Keratinocyte (primary cell): ENCODE results near the gene TMCC1. TPM values are rescaled to one million over a fixed set of nuclear protein-coding genes. Genes with fewer than 3 reads are reported as not detected.

Experiments used
- DNase-seq: peaks from one replicate; pipeline ENCODE4 v3.0.0-alpha.2; 2011; ENCODE audit warnings: low read depth, missing footprints, low spot score
- FAIRE-seq: peaks from 2 replicates; lab custom pipeline; 2011; peaks lifted over from hg19 to GRCh38; lab: Jason Lieb, UNC
- H2AFZ ChIP-seq: 2 replicates; pipeline ENCODE4 v1.6.0; 2012; ENCODE audit warnings: low read length, control low read depth, inconsistent platforms; ENCODE audit not compliant: control insufficient read depth
- H3K27ac ChIP-seq: 2 replicates; pipeline ENCODE4 v1.5.1; 2011; ENCODE audit warnings: low read length; ENCODE audit not compliant: control insufficient read depth, insufficient read depth
- H3K27me3 ChIP-seq: 3 replicates; pipeline ENCODE4 v1.6.0; 2011; ENCODE audit warnings: low read length; ENCODE audit not compliant: control insufficient read depth, insufficient read depth; ENCODE audit errors: extremely low read depth
- H3K36me3 ChIP-seq, 2 experiments: 2 replicates in 1 of 2; 3 replicates in 1 of 2; pipeline ENCODE4 v1.5.1; 2011; ENCODE audit warnings: low read length in 2 of 2, mild to moderate bottlenecking in 1 of 2; ENCODE audit not compliant: control insufficient read depth in 2 of 2, insufficient read depth in 2 of 2; ENCODE audit errors: extremely low read depth in 1 of 2
- H3K4me1 ChIP-seq: 3 replicates; pipeline ENCODE4 v1.5.1; 2011; ENCODE audit warnings: low read length; ENCODE audit not compliant: control insufficient read depth, insufficient read depth; ENCODE audit errors: extremely low read depth
- H3K4me2 ChIP-seq: 3 replicates; pipeline ENCODE4 v1.6.0; 2011; ENCODE audit warnings: low read depth, low read length; ENCODE audit not compliant: control insufficient read depth, insufficient read depth; ENCODE audit errors: extremely low read depth
- H3K4me3 ChIP-seq, 3 experiments: fragments of 200-600 bp in 1 of 3; sonication (generic) in 1 of 3; 2 replicates in 2 of 3; 3 replicates in 1 of 3; pipeline ENCODE4 v1.5.1; 2011 to 2016; ENCODE audit warnings: low read length in 3 of 3, mild to moderate bottlenecking in 3 of 3, control low read depth in 2 of 3, inconsistent platforms in 1 of 3, low read depth in 1 of 3, mixed read lengths in 1 of 3, mixed run types in 1 of 3, moderate library complexity in 1 of 3; ENCODE audit not compliant: control insufficient read depth in 2 of 3, insufficient read depth in 2 of 3; ENCODE audit errors: extremely low read depth in 1 of 3
- H3K79me2 ChIP-seq: 2 replicates; pipeline ENCODE4 v1.6.0; 2012; ENCODE audit warnings: low read length; ENCODE audit not compliant: control insufficient read depth, insufficient read depth
- H3K9ac ChIP-seq: 3 replicates; pipeline ENCODE4 v1.6.0; 2011; ENCODE audit warnings: low read length; ENCODE audit not compliant: control insufficient read depth, insufficient read depth; ENCODE audit errors: extremely low read depth
- H3K9me1 ChIP-seq: 3 replicates; pipeline ENCODE4 v1.6.0; 2011; ENCODE audit warnings: low read length; ENCODE audit not compliant: control insufficient read depth, insufficient read depth; ENCODE audit errors: extremely low read depth
- H3K9me3 ChIP-seq: 2 replicates; pipeline ENCODE4 v1.5.1; 2012; ENCODE audit warnings: low read depth, low read length; ENCODE audit not compliant: control insufficient read depth
- H4K20me1 ChIP-seq: 3 replicates; pipeline ENCODE4 v1.6.0; 2011; ENCODE audit warnings: low read length; ENCODE audit not compliant: control insufficient read depth, insufficient read depth; ENCODE audit errors: extremely low read depth
- CTCF ChIP-seq, 3 experiments: IDR thresholded peaks in 1 of 3; conservative IDR thresholded peaks in 1 of 3; optimal IDR thresholded peaks in 1 of 3; 2 replicates in 2 of 3; 3 replicates in 1 of 3; pipeline versions ENCODE3 to v1.5.1; 2011; ENCODE audit warnings: low read length in 3 of 3, mild to moderate bottlenecking in 3 of 3, moderate library complexity in 2 of 3, control low read depth in 1 of 3, inconsistent platforms in 1 of 3; ENCODE audit not compliant: insufficient read depth in 2 of 3; ENCODE audit errors: extremely low read depth in 1 of 3
- EZH2 ChIP-seq: IDR thresholded peaks from one replicate; pipeline ENCODE4 v1.6.1; 2012; ENCODE audit warnings: inconsistent platforms, mild to moderate bottlenecking, low read length, moderate library complexity
- dilution Hi-C: fragments of 300-500 bp; cut with MboI; formaldehyde crosslinking; loops from one replicate; pipeline ENCODE4 v1.7.0; 2020; ENCODE audit warnings: low sequenced_read_pairs; ENCODE audit not compliant: extremely low pct_ligation_motif_present
- polyA plus RNA-seq, 5 experiments: library from polyadenylated mRNA; depleted of rRNA in 3 of 5; stranded (reverse) in 3 of 5; stranded (forward) in 1 of 5; unstranded in 1 of 5; fragments of >200 nt; gene quantifications; 1 replicate in 1 of 5; 2 replicates in 3 of 5; 3 replicates in 1 of 5; pipeline versions ENCODE4 v1.2.1 to v1.2.3, GENCODE V29; 2011 to 2012; ENCODE audit warnings: missing spikeins in 2 of 5, low read depth in 1 of 5, low replicate concordance in 1 of 5

TMCC1 gene
- polyA plus RNA-seq, 1 donor (not counting 4 experiments of a cell fraction or from before 2014, with no cell fraction given) = 27.7 TPM

- Histone ChIP-seq H3K4me1 (no peaks in the 10 kb centered on the region), H3K79me2 (no peaks in the 10 kb centered on the region), H3K9me3 (no peaks in the 10 kb centered on the region), H3K27me3 (peaks cover 15% of the 10 kb centered on the region), H4K20me1 (peaks cover 2% of the 10 kb centered on the region), H3K36me3 (no peaks in the 10 kb centered on the region), H2AFZ (no peak overlapping the region), H3K4me2 (no peak overlapping the region), H3K27ac (no peak overlapping the region), H3K9me1 (no peaks in the 10 kb centered on the region), H3K4me3 (no peak overlapping the region), H3K9ac (no peak overlapping the region)
- TF ChIP-seq CTCF (optimal IDR thresholded peaks at IDR 0.05 in 1 of 3, IDR thresholded peaks at IDR 0.05 in 1 of 3, conservative IDR thresholded peaks at IDR 0.05 in 1 of 3; ENCODE audit: extremely low read depth in 1 of 3, insufficient read depth in 2 of 3, low read length in 3 of 3) = no peak
- no peak for TF ChIP-seq EZH2
- DNase-seq (no peak), FAIRE-seq (no peak)
- dilution Hi-C loops = no loop called here
Observed at GRCh38 chr3:129599607-129600006, 293.9 kb downstream of the TMCC1 start.

GRCh38 chr3:129599073-129599472 lies 294.4 kb downstream of the TMCC1 start:
- no peak for DNase-seq
- no peaks in the 10 kb centered on the region for H3K9me3 ChIP-seq
- no peaks in the 10 kb centered on the region for H3K36me3 ChIP-seq
- H4K20me1 ChIP-seq = no peaks in the 10 kb centered on the region
- no peaks in the 10 kb centered on the region for H3K9me1 ChIP-seq
- dilution Hi-C loops = no loop called here
- no peaks in the 10 kb centered on the region for H3K4me1 ChIP-seq
- no peak overlapping the region for H3K4me2 ChIP-seq
- H3K27me3 ChIP-seq = peaks cover 10% of the 10 kb centered on the region
- TF ChIP-seq EZH2 (no peak), CTCF (optimal IDR thresholded peaks at IDR 0.05 in 1 of 3, IDR thresholded peaks at IDR 0.05 in 1 of 3, conservative IDR thresholded peaks at IDR 0.05 in 1 of 3; ENCODE audit: extremely low read depth in 1 of 3, insufficient read depth in 2 of 3, low read length in 3 of 3) (no peak)
- H3K4me3 ChIP-seq = no peak overlapping the region
- no peak for FAIRE-seq
- no peak overlapping the region for H3K9ac ChIP-seq
- H3K79me2 ChIP-seq = no peaks in the 10 kb centered on the region
- no peak overlapping the region for H2AFZ ChIP-seq
- H3K27ac ChIP-seq = no peak overlapping the region
